GM19099 (cell line): ENCODE results near the gene ADRA2A.

Source experiments
- POLR2A ChIP-seq: IDR thresholded peaks from 3 replicates; pipeline ENCODE4 v1.6.1; 2011; ENCODE audit warnings: low read depth; ENCODE audit not compliant: insufficient read length; ENCODE audit errors: extremely low read depth

Gene ADRA2A

GRCh38 chr10:111093741-111094380 lies 17.0 kb downstream of the ADRA2A start:
- TF ChIP-seq POLR2A: no peak

GRCh38 chr10:111098679-111099437 lies 22.0 kb downstream of the ADRA2A start:
- no peak for TF ChIP-seq POLR2A

GRCh38 chr10:111100198-111100597 lies 23.4 kb downstream of the ADRA2A start:
- no peak for TF ChIP-seq POLR2A

- no peak for TF ChIP-seq POLR2A
These were observed 25.0 kb downstream of the ADRA2A start for GRCh38 chr10:111101796-111102195.

- no peak for TF ChIP-seq POLR2A
These were observed 25.6 kb downstream of the ADRA2A start for GRCh38 chr10:111102359-111102837.

GRCh38 chr10:111103196-111103840 lies 26.5 kb downstream of the ADRA2A start:
- no peak for TF ChIP-seq POLR2A

GRCh38 chr10:111104811-111105210 lies 28.0 kb downstream of the ADRA2A start:
- no peak for TF ChIP-seq POLR2A

GRCh38 chr10:111106081-111106480 lies 29.3 kb downstream of the ADRA2A start:
- no peak for TF ChIP-seq POLR2A

- TF ChIP-seq POLR2A: no peak
These were observed 30.2 kb downstream of the ADRA2A start for GRCh38 chr10:111107023-111107422.

- no peak for TF ChIP-seq POLR2A
These were observed 31.0 kb downstream of the ADRA2A start for GRCh38 chr10:111107846-111108245.

- TF ChIP-seq POLR2A: no peak
These were observed 31.6 kb downstream of the ADRA2A start for GRCh38 chr10:111108441-111108840.

- TF ChIP-seq POLR2A: no peak
These were observed 32.8 kb downstream of the ADRA2A start for GRCh38 chr10:111109501-111110242.

GRCh38 chr10:111110771-111111170 lies 33.9 kb downstream of the ADRA2A start:
- no peak for TF ChIP-seq POLR2A

GRCh38 chr10:111112333-111112732 lies 35.5 kb downstream of the ADRA2A start:
- TF ChIP-seq POLR2A: no peak
